ENCODE measurements around the gene RNF213. TPM values are rescaled to one million over a fixed set of nuclear protein-coding genes. Genes with fewer than 3 reads are reported as not detected.

RNF213 gene
- total RNA-seq, 2 donors from 2014 or later = 150 to 174 TPM

GRCh38 chr17:80360396-80360795, 99.7 kb downstream of the RNF213 start:
- TF ChIP-seq CTCF (IDR thresholded peaks at IDR 0.05) = no peak
- ATAC-seq (ENCODE audit: insufficient number of reproducible peaks, low FRiP score, low read depth) (no peak), DNase-seq (ENCODE audit: low spot score) (no peak)
- Histone ChIP-seq H3K4me3 (no peak overlapping the region), H3K27me3 (replicated peaks; ENCODE audit: insufficient read depth) (no peaks in the 10 kb centered on the region), H3K4me1 (ENCODE audit: control insufficient read depth in 1 of 2, low read depth in 2 of 2) (no peaks in the 10 kb centered on the region), H3K27ac (no peak overlapping the region), H3K36me3 (peaks cover 63% of the 10 kb centered on the region), H3K9me3 (no peaks in the 10 kb centered on the region)

GRCh38 chr17:80361495-80362220, 101.0 kb downstream of the RNF213 start:
- Histone ChIP-seq H3K4me3 (no peak overlapping the region), H3K9me3 (no peaks in the 10 kb centered on the region), H3K4me1 (ENCODE audit: control insufficient read depth in 1 of 2, low read depth in 2 of 2) (no peaks in the 10 kb centered on the region), H3K27me3 (replicated peaks; ENCODE audit: insufficient read depth) (no peaks in the 10 kb centered on the region), H3K27ac (no peak overlapping the region), H3K36me3 (peaks cover 72% of the 10 kb centered on the region)
- TF ChIP-seq CTCF (IDR thresholded peaks at IDR 0.05) = peak; percentile 12
- ATAC-seq (ENCODE audit: insufficient number of reproducible peaks, low FRiP score, low read depth) = no peak
- no peak for DNase-seq (ENCODE audit: low spot score)

GRCh38 chr17:80362428-80363119, 101.9 kb downstream of the RNF213 start:
- H3K9me3 ChIP-seq = no peaks in the 10 kb centered on the region
- H3K27me3 ChIP-seq (replicated peaks; ENCODE audit: insufficient read depth) = no peaks in the 10 kb centered on the region
- TF ChIP-seq CTCF (IDR thresholded peaks at IDR 0.05) = no peak
- H3K4me1 ChIP-seq (ENCODE audit: control insufficient read depth in 1 of 2, low read depth in 2 of 2) = no peaks in the 10 kb centered on the region
- no peak overlapping the region for H3K4me3 ChIP-seq
- ATAC-seq (ENCODE audit: insufficient number of reproducible peaks, low FRiP score, low read depth) (no peak), DNase-seq (ENCODE audit: low spot score) (no peak)
- H3K36me3 ChIP-seq = peaks cover 74% of the 10 kb centered on the region
- H3K27ac ChIP-seq = no peak overlapping the region

GRCh38 chr17:80363120-80363515, 102.5 kb downstream of the RNF213 start:
- ATAC-seq (ENCODE audit: insufficient number of reproducible peaks, low FRiP score, low read depth) = no peak
- H3K36me3 ChIP-seq = peaks cover 72% of the 10 kb centered on the region
- no peaks in the 10 kb centered on the region for H3K9me3 ChIP-seq
- no peak for DNase-seq (ENCODE audit: low spot score)
- no peak overlapping the region for H3K4me3 ChIP-seq
- no peak overlapping the region for H3K27ac ChIP-seq
- H3K27me3 ChIP-seq (replicated peaks; ENCODE audit: insufficient read depth) = no peaks in the 10 kb centered on the region
- H3K4me1 ChIP-seq (ENCODE audit: control insufficient read depth in 1 of 2, low read depth in 2 of 2) = no peaks in the 10 kb centered on the region
- TF ChIP-seq CTCF (IDR thresholded peaks at IDR 0.05) = no peak

- Histone ChIP-seq H3K9me3 (no peaks in the 10 kb centered on the region), H3K4me1 (ENCODE audit: control insufficient read depth in 1 of 2, low read depth in 2 of 2) (no peaks in the 10 kb centered on the region), H3K4me3 (no peak overlapping the region), H3K36me3 (peaks cover 69% of the 10 kb centered on the region), H3K27ac (no peak overlapping the region), H3K27me3 (replicated peaks; ENCODE audit: insufficient read depth) (no peaks in the 10 kb centered on the region)
- DNase-seq (ENCODE audit: low spot score) = no peak
- ATAC-seq (ENCODE audit: insufficient number of reproducible peaks, low FRiP score, low read depth) = no peak
- no peak for TF ChIP-seq CTCF (IDR thresholded peaks at IDR 0.05)
Observed at GRCh38 chr17:80363518-80364090, 103.0 kb downstream of the RNF213 start.
